ENCODE results near the gene KRTAP1-1.
"Not testable (repeated sequence)": the region's sequence is repeated elsewhere in the genome, so short reads cannot be mapped to it uniquely, and the experiment has no call there.

The KRTAP1-1 gene

GRCh38 chr17:41012326-41013120 lies 28.7 kb downstream of the KRTAP1-1 start:
- no peak for DNase-seq (ENCODE audit: low spot score)

GRCh38 chr17:41010441-41010840 lies 30.8 kb downstream of the KRTAP1-1 start:
- no peak for DNase-seq (ENCODE audit: low spot score)

GRCh38 chr17:41009936-41010335 lies 31.3 kb downstream of the KRTAP1-1 start:
- no peak for DNase-seq (ENCODE audit: low spot score)

- no peak for DNase-seq (ENCODE audit: low spot score)
Measured at GRCh38 chr17:41009301-41009760, 31.9 kb downstream of the KRTAP1-1 start.

- DNase-seq (ENCODE audit: low spot score) = no peak
Measured at GRCh38 chr17:41008811-41009210, 32.4 kb downstream of the KRTAP1-1 start, which contains the start of gene KRTAP3-1. KRTAP3-1 (minus strand) TSS chr17:41009128; CDS start chr17:41009074, 54 bp downstream.

GRCh38 chr17:41004397-41004796 lies 36.9 kb downstream of the KRTAP1-1 start:
- no peak for DNase-seq (ENCODE audit: low spot score)

GRCh38 chr17:41003926-41004325 lies 37.3 kb downstream of the KRTAP1-1 start:
- DNase-seq (ENCODE audit: low spot score) = no peak

- no peak for DNase-seq (ENCODE audit: low spot score)
Measured at GRCh38 chr17:41002814-41003213, 38.4 kb downstream of the KRTAP1-1 start.

GRCh38 chr17:41001795-41002194 lies 39.5 kb downstream of the KRTAP1-1 start:
- no peak for DNase-seq (ENCODE audit: low spot score)

GRCh38 chr17:40999563-40999962 lies 41.7 kb downstream of the KRTAP1-1 start, which contains the start of gene KRTAP3-2:
KRTAP3-2 (minus strand) TSS chr17:40999906; CDS start chr17:40999853, 53 bp downstream.
- not testable (repeated sequence) for DNase-seq (ENCODE audit: low spot score)

GRCh38 chr17:40997361-40997760 lies 43.9 kb downstream of the KRTAP1-1 start:
- DNase-seq (ENCODE audit: low spot score) = no peak

GRCh38 chr17:40996829-40997228 lies 44.4 kb downstream of the KRTAP1-1 start:
- DNase-seq (ENCODE audit: low spot score) = no peak

- no peak for DNase-seq (ENCODE audit: low spot score)
Measured at GRCh38 chr17:40995116-40995515, 46.1 kb downstream of the KRTAP1-1 start.

- no peak for DNase-seq (ENCODE audit: low spot score)
Measured at GRCh38 chr17:40993839-40994238, 47.4 kb downstream of the KRTAP1-1 start, which contains the start of gene KRTAP3-3. KRTAP3-3 (minus strand) TSS chr17:40994164; CDS start chr17:40994097, 67 bp downstream.

- DNase-seq (ENCODE audit: low spot score) = no peak
Measured at GRCh38 chr17:40993084-40993483, 48.2 kb downstream of the KRTAP1-1 start.

- no peak for DNase-seq (ENCODE audit: low spot score)
Measured at GRCh38 chr17:40992666-40993065, 48.6 kb downstream of the KRTAP1-1 start.
